ENCODE data around the gene INPP5D. TPM values are rescaled to one million over a fixed set of nuclear protein-coding genes. Genes with fewer than 3 reads are reported as not detected.
A peak's percentile ranks its signal among the peaks of the same experiment; 100 is the strongest.
"Not testable (repeated sequence)": the region's sequence is repeated elsewhere in the genome, so short reads cannot be mapped to it uniquely, and the experiment has no call there.

Gene INPP5D
- total RNA-seq, 1 donor from 2014 or later = 43.4 TPM

DNA sequence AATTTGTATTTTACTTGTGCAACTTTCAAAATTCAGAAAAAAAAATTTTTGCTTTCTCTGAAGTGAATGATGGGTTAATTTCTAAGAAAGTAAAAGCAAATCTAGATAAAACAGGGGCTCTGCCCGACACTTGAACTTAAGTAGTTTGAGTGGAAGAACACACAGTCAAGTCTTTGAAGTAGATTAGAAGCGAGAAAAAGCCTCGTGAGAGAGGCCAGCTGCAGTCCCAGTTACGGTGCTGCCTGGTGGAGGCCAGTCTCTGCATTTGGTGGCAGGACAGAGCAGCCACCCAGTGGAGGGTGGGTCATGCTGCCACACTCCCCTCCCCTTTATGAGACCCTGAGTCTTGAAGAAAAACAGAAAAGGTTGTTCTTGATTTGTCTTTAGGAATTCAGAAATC lies 81.8 kb downstream of the INPP5D start:
- DNase-seq (ENCODE audit: low spot score) = no peak

DNA sequence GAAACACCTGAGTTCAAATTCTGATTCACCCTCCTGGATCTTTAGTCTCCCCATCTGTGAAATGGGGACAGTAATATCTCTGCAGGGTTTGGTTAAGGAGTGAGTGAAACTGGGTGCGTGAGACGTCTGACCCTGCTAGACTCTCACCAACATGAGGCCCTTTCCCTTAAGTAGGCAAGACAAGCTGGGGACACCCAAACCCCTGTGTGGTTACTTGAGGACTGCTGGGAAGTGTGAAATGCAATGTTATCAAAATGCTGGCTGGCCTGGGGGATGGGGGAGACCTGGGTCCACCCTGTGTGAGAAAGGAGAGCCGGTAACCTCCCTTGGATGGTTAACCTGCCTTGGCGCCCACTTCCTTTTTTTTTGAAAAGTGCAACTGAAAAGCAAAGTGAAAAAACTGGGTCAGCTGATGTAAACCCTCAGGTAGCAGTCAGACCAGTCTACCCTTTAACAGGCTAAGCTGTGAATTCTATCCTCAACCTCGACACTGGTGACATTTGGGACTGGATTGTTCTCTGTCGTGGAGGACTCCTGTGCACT lies 82.3 kb downstream of the INPP5D start:
- no peak for DNase-seq (ENCODE audit: low spot score)

DNA sequence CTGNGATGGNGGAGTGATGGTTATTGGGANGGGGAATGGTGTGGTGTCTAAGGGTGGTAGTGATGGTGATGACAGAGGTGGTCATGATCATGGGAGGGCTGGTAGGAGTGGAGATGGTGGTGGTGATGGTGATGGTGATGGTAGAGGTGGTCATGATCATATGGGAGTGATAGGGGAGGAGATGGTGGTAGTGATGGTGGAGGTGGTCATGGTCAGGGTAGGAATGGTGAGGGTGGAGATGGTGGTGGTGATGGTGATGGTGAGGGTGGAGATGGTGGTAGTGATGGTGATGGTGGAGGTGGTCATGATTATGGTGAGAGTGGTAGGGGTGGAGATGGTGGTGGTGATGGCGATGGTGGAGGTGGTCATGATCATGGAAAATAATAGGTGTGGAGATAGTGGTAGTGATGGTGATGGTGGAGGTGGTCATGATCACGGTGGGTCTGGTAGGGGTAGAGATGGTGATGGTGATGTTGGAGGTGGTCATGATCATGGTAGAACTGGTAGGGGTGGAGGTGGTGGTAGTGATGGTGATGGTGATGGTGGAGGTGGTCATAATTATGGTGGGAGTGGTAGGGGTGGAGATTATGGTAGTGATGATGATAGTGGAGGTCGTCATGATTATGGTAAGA lies 83.7 kb downstream of the INPP5D start:
- no peak for DNase-seq (ENCODE audit: low spot score)

DNA sequence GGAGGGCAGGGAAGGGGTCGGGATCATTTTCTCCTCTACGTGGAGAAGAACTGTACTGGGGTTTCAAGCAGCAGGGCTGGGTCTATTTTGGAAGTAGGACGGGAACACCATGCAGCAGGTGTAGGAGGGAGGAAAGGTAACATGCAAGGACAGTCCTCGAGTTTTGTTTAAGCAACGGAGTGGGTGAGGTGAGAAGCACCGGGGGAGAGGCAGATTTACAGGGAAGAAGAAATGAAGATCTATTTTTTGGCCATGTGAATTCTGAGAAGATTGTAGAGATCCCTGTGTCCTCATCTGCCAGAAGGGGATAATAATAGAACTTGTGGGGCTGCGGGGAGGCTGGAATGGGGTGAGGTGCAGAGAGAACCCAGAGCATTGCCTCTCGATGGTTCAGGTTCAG lies 85.6 kb downstream of the INPP5D start:
- no peak for DNase-seq (ENCODE audit: low spot score)

DNA sequence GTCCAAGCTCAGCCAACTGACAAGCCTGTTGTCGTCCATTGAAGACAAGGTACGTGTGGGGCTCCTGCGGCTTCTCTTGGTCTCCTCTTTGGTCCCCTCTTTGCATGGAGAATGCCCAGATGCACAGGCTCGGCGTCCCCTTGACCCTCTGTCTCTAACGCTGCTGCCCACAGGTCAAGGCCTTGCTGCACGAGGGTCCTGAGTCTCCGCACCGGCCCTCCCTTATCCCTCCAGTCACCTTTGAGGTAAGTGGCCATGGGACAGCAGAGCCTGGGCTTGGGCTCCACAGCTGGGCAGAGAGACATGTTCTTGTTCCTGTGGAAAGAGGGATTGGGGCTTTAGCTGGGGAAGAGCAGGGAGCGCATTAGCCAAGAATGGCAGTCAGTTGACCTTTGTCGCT lies 86.1 kb downstream of the INPP5D start:
- no peak for DNase-seq (ENCODE audit: low spot score)

DNA sequence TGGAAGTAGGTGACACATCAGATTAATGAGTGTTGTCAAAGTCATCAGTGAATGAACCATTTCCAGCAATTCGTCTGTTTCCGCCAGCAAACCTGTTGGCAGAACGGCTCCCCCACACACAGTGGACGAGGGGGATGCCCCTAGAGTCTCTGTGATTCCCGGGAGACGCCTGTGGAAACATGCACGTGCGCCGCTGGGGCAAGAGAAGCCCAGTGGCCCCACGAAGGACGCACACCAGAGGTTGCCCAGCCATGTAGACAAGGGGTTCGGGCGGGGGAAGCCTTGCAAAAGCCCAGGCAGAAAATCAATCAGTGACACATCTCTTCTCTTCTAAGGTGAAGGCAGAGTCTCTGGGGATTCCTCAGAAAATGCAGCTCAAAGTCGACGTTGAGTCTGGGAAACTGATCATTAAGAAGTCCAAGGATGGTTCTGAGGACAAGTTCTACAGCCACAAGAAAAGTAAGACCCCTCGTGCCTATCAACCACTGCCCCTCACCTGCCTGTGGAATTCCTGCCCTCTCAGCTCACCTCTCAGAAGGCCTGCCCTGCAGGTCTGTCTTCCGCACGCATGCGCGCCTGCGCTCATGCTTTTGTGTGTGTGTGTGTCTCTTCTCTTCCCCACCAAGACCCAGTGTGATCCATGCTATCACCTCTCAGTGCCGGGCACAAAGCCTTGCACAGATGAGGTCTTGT lies 87.1 kb downstream of the INPP5D start:
- no peak for DNase-seq (ENCODE audit: low spot score)

DNA sequence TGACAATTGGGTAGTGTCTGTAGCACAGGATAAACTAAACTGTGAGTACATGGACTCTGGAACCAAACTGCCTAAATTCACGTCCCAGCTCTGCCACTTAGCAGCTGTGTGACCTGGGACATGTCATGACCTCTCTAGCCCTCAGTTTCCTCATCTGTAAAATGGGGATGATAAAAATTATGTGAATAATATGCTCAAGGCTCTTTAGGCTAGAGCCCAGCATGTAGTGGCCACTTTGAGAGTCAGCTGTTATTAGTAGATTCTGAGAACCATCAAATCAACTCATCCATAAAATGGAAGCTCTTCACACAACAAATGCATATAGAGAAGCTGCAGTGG lies 87.7 kb downstream of the INPP5D start:
- no peak for DNase-seq (ENCODE audit: low spot score)

DNA sequence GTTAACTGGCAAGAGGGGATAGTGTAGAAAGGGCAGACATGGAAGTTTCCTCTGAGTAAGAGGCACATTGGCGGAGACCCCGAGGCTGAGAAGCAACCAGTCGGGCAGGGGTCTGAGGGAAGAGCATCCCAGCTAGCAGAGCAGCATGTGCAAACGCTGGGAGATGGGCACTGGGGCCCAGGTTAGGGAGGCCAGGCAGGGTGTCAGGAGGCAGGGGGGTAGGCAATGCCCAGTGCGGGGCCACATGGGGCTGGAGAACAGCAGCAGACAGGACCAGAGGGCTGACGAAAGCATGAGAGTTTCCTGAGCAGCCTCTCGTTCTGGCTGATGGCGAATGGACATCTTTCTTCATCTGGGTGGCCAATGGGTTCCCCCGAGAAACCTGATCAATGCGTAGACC lies 88.2 kb downstream of the INPP5D start:
- DNase-seq (ENCODE audit: low spot score) = no peak

DNA sequence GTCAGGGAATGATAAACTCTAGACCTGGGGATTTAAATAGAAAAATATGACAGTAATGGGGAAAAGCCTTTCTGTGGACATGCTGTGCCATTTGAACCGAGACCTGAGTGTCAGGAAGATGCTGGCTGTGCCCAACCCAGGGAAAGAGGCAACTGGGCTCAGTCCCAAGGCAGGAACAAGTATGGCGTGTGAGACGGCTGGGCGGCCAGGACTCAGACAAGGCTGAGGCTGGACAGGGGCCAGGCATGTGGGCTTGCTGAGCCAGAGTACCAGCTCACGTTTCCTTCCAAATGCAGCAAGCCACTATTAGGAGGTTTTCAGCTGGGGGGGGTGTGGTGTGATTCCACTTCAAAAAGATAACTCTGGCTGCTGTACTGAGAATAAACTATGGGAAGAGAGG lies 92.4 kb downstream of the INPP5D start:
- DNase-seq (ENCODE audit: low spot score) = no peak

DNA sequence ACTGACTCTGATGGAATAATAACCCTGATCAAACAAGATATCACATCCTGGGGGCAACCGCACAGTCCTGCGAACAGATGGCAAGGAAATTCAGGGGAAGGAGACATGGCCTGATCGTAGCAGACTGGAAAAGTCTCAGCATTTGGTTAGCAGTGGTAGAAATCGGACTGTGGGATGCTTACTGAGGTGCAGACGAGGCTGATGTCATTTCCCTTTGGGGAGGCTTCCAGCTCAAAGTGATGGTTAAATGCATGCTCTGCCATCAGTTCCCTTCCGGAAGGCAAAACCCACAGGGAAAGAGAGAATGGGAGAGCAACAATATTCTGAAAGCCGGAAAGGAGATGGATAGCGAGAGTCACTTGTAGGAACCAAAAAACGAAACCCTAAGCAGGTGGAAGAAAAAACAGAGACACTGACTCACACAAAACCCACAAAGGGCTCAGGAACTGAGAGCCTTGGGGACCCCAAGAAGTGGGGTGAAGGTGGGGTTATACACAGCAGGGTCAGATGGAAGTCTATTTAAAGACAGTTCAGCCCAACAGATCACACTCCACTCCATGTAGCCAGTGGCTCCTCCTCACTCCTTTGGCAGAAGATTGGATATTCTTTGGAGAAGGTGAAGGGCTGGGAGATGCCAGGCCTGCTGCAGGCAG lies 93.1 kb downstream of the INPP5D start:
- no peak for DNase-seq (ENCODE audit: low spot score)

DNA sequence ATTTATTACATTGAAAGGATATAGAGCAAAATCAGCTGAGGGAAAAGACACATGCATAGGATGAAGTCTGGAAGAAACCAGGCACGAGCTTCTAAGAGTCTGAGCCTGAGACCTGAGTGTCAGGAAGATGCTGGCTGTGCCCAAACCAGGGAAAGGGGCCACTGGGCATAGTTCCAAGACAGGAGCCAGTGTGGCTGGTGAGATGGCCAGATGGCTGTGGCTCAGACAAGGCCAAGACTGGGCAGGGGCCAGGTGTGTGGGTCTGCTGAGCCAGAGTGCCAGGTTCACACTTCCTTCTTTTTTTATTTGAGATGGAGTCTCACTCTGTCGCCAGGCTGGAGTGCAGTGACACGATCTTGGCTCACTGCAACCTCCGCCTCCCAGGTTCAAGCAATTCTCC lies 95.9 kb downstream of the INPP5D start:
- no peak for DNase-seq (ENCODE audit: low spot score)

DNA sequence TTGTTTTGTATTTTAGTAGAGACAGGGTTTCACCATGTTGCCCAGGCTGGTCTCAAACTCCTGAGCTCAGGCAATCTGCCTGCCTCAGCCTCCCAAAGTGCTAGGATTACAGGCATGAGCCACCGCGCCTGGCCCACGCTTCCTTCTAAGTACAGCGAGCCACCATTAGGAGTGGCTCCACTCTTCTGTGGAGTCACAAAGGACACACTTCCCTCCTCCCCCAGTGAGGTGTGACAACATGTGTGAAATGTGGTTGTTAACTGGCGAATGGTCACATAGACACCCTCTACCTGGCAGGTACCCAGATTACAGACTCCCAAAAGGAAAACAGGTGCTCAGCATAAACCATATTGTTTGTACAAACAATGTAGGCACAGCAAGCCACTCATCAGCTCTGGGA lies 96.3 kb downstream of the INPP5D start:
- not testable (repeated sequence) for DNase-seq (ENCODE audit: low spot score)

DNA sequence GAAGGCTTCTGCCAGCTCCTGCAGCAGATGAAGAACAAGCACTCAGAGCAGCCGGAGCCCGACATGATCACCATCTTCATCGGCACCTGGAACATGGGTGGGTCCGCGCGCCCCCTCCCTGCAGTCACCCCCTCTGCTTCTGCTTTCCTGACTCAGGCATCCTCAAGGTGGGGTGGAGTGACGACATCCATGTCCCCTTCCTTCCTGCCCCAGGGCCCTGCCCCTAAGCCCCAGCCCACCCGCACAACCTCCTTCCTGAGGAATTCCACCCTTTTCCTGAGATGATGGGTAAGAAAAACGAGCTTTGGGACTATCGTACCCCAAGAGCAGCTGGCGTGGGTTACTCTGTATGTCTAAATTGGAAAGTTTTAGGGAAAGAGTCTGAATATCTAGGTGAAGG lies 101.6 kb downstream of the INPP5D start:
- DNase-seq (ENCODE audit: low spot score) = no peak

DNA sequence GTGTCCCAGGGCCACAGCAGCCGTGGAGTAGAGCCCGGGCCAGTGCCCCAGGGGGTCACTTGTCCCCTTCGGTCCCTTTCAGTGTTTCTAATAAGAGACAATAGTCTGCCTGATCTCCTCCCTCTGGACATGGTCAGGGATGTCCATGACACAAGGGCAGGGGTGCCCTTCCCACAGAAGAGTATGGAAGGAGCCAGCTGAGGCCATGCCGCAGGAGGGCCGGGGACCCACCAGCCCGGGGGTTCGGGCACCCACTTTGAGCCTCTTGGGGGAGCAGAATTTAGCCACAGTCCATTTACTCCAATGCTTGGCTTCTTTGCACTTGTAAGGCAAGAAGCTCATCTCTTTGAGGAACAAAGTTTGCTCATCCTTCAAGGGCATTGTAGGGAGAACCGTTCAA lies 102.6 kb downstream of the INPP5D start:
- no peak for DNase-seq (ENCODE audit: low spot score)

DNA sequence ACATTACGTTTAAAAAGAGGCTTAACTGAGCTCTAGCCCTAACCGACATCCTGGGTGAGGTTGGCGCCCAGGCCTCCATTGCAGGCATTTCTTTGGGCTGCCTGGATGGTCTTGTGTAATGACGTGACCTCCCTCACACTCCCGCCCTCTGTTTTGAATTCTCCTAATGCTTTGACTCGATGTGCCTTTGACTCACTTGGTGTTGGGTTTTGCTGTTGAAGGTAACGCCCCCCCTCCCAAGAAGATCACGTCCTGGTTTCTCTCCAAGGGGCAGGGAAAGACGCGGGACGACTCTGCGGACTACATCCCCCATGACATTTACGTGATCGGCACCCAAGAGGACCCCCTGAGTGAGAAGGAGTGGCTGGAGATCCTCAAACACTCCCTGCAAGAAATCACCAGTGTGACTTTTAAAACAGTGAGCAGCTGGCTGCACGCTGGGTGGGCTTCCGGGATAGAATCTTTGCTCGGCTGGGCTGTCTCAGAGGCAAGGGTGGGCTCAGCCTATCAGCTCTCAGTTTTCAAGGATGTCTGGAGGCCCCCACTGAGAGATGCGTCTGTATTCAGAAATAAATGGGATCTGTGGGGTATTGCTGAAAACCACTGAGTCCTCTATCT lies 103.5 kb downstream of the INPP5D start:
- DNase-seq (ENCODE audit: low spot score) = no peak

DNA sequence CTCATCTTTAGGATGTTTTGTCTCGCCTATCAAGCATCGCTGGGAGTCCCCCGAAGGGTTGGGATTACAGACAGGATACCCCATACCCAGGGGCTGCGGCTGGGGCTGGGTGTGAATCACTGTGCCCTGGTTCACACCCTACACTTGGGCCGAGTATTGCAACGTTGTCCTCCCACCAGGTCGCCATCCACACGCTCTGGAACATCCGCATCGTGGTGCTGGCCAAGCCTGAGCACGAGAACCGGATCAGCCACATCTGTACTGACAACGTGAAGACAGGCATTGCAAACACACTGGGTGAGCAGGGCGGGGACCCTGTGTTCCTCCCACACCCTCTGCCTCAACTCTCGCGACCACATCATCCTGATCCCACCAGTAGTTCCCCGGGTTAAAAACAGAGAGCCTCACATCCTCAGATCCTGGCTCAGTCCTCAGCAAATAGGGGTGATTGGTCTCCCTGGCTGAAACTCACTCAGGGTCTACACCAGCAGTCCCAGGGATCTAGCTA lies 104.0 kb downstream of the INPP5D start:
- DNase-seq (ENCODE audit: low spot score) = no peak

DNA sequence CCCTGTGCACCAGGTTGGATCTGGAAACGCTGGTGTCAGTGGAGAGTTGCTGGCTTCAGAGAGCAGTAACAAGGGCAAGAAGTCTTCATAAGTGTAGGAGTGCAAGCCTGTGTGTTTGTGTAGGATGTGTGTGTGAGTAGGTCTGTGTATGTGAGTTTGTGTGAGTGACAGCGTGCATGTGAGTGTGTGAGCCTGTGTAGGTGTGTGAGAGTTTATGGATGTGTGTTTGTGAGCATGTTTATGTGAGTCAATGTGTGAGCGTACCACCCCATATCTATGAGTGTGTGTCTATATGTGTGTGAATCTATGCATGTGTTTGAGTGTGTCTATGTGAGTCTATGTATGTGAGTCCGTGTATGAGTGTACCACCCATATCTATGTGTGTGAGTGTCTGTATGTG lies 104.8 kb downstream of the INPP5D start:
- no peak for DNase-seq (ENCODE audit: low spot score)

DNA sequence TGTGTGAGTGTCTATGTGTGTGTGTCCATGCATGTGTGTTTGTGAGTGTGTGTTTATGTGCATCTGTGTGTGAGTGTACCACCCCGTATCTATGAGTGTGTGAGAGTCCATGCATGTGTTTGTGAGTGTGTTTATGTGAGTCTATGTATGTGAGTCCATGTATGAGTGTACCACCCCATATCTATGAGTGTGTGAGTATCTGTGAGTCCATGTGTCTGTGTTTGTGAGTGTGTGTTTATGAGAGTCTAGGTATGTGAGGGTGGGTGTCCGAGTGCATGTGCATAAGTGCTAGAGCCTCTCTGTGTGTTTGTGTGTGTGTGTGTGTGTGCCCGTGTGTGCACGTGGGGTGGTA lies 105.4 kb downstream of the INPP5D start:
- no peak for DNase-seq (ENCODE audit: low spot score)

DNA sequence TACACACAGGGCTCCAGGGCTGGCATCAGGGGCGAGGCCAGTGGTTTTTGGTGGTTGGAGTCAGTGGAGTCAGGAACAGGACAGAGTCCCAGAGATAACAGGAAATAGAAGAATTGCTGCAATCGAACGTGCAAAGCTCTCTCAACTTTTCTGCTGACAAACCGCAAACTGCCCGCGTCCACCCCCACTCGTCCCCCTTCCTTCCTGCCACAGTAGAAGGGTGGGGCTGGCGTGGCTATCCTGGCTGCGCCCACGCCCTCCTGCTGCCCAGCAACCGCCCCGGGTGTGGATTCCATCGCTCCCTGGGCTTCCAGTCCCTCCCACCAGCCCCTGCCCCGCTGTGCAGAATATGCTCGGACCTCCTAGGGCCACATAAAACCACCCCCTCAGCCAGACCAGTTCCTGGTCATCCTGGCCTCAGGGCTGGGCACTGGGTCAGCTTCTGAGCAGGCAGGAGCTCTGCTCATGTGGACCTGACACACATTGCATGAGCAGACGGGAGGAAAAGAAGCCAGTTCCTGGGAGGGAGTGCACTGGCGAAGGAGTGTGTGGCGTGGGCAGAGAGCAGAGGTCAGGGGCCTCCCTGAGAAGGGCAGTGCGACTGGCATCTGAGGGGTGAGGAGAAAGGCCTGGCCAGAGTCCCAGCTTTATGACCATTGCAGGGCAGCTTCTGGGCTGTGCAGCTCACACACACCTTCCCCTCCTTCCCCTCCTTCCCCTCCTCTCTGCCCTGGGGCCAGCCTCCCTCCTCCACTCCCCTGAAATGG lies 105.9 kb downstream of the INPP5D start:
- DNase-seq (ENCODE audit: low spot score) = peak; percentile 54

DNA sequence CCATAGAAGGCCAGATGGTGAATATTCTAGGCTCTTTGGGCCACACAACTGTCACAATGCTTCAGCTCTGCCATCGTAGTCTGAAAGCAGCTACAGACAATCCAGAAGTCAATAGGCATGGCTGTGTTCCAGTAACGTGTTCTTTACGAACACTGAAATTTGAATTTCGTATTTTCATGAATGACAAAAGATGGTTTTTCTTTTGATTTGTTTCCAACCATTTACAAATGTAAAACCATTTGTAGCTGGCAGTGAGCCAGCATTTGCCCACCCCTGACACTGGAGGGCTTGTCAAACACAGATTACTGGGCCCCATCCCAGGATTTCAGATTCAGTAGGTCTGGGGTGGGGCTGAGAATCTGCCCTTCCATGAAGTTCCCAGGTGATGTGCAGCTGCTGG lies 108.3 kb downstream of the INPP5D start:
- no peak for DNase-seq (ENCODE audit: low spot score)

DNA sequence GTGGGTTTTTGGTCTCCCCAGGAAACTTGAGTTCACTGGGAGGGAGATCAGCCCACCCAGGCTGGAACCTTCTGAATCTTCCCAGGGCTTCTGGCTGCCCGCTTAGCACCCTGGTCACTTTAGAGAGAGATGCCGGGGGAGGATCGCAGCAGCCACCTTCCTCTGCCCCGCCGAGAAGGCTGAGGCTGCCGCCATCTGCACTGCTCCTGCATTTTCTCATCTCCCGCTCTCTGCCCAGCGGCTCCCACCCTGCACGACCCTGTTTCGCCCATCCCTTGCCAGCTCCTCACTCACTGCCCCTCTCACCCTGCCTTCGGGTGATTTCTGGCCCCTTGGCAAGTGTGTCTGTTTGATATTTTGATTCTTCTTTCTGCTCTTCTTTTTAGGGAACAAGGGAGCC lies 108.8 kb downstream of the INPP5D start:
- DNase-seq (ENCODE audit: low spot score) = no peak

DNA sequence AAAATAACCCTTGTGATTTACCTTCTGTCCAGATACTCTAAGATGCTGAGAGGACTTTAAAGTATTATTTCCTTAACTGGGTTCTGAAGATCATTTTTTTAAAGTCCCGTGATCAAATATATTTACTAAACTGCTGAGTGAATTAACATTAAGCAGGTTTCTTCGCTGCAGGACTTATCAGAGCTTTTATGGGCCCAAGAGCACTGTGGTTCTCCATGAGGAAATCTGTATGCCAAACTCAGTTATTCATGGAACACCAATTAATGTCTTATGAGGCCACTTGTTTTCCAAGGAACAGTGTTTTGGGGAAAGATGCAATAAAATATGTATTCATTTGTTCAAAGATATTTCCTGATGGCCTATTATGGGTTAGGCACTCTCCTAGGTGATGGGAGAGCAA lies 111.2 kb downstream of the INPP5D start:
- no peak for DNase-seq (ENCODE audit: low spot score)

All from ureter (tissue), 1 donor.